TTC549 (cell line): ENCODE results near the gene SPP1.
"Not testable (repeated sequence)": the region's sequence is repeated elsewhere in the genome, so short reads cannot be mapped to it uniquely, and the experiment has no call there.

Experiments used
- FAIRE-seq: peaks from 2 replicates; lab custom pipeline; 2012; peaks lifted over from hg19 to GRCh38; lab: Jason Lieb, UNC

Gene SPP1

DNA sequence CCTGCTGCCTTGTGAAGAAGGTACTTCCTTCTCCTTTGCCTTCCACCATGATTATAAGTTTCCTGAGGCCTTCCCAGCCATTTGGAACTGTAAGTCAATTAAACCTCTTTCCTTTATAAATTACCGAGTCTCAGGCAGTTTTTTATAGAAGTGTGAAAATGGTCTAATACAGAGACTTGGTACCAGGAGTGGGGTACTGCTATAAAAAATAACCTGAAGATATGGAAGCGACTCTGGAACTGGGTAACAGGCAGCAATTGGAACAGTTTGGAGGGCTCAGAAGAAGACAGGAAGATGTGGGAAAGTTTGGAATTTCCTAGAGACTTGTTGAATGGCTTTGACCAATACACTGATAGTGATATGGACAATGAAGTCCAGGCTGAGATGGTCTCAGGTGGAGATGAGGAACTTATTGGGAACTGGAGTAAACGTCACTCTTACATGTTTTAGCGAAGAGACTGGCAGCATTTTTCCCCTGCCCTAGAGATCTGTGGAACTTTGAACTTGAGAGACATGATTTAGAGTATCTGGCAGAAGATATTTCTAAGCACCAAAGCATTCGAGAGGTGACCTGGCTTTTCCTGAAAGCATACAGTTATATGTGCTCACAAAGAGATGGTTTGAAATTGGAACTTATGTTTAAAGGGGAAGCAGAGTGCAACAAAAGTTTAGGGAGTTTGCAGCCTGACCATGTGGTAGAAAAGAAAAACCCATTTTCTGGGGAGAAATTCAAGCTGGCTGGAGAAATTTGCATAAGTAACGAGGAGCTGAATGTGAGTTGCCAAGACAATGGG lies 50.6 kb downstream of the SPP1 start:
- FAIRE-seq: not testable (repeated sequence)

DNA sequence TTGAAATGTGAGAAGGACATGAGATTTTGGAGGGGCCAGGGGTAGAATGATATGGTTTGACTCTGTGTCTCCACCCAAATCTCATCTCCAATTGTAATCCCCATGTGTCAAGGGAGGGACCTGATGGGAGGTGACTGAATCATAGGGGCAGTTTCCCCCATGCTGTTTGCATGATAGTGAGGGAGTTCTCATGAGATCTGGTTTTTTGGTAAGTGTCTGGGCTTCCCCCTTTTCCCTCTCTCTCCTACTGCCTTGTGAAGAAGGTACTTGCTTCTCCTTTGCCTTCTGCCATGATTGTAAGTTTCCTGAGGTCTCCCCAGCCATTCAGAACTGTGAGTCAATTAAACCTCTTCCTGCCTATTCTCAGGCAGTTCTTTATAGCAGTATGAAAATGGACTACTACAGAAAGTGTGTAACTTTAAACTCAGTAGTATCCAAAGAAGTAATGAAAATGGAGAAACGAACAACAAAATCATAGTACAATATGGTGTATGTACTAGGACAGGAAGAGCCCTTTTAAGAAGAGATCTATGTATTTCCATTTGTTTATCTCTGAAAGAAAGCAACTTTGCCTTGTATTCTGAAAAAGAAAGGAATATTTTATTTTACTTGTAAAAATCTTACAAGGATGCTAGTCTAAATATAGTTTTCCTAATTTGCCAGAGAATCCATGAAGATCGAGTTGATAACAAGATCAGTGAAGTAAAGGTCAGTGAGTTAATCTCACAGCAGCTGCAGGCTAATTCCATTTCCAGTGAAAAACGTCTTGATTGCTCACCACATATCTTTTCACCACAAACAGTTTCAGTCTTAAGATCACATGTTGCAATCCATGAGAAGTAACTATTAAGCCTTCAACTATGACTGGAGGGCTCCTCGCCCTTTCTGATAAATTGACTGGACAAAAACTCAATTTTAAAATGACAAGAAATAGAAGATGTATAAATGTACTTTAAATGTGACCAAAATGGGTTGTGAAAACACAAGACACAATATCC lies 52.4 kb downstream of the SPP1 start:
- FAIRE-seq: no peak

DNA sequence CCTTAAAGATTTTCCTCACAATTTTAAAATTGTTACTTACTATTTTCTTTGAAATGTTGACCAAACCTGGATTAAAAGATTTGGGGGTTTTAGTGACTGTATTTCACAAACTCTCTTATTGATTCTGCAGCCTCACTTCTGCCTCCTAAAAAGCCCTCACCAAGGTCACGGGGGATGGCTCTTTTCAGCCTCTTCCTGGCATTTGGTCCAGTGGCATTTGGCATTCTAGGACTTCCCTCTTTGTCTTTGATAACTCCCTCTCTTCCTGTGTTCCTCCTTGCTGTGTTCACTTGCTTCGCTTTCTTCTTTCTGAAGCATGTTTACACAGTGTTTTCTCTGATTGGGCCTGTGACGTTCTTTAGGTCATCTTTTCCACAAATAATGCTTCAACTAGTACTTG lies 53.4 kb downstream of the SPP1 start:
- no peak for FAIRE-seq

DNA sequence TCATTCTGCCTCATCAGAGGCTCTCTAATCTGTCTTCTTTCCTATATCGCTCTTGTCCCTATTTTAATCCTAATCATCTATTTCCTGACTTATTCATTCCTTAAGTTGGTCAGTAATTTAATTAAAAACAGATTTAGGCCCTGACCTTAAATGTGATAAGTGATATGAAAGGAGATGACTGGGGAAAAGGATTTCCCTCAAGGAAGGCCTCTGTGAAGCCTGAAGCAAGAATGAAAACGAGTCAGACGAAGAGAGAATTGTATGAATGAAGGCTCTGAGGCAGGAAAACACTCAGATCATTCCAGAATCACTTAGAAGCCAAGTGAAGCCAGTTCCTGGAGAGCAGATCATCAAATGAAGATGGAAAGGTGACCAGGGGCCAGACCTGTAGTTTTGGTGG lies 54.0 kb downstream of the SPP1 start:
- FAIRE-seq: no peak

DNA sequence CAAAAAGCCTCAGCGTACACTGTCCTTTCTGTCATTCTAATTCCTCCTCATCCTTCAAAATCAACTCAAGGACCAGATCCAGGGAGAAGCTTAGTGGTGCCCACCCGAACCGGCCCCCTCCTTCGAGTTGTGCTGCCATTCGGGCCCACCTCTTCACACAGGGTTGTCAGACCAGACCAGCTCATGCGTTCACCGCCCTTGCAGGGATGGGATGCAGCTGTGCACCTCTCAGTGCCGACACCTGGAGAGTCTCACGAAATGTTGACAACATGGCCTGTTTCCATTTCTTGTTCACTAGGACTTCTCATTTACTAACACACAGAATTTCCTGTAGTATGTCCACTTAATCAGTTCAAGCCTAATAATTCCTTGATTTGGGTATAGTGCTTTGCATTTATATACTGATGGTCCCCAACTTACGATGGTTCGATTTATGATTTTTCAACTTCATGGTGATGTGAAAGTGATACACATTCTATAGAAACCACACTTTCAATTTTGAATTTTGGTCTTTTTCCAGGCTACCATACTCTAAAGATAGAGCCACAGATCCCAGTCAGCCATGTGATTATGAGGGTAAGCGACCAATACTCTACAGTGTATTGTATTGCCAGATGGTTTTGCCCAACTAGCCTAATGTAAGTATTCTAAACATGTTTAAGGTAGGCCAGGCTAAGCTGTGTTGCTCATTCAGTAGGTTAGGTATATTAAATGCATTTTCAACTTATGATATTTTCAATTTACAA lies 55.2 kb downstream of the SPP1 start:
- no peak for FAIRE-seq
